Measurements from ENCODE around the gene BABAM1. TPM values are rescaled to one million over a fixed set of nuclear protein-coding genes. Genes with fewer than 3 reads are reported as not detected.

BABAM1 gene
- total and polyA plus RNA-seq, 9 of the 15 experiments (the other 6 are each of a cell fraction or from before 2014, with no cell fraction given): 14.7 to 160 (median 113) TPM

DNA sequence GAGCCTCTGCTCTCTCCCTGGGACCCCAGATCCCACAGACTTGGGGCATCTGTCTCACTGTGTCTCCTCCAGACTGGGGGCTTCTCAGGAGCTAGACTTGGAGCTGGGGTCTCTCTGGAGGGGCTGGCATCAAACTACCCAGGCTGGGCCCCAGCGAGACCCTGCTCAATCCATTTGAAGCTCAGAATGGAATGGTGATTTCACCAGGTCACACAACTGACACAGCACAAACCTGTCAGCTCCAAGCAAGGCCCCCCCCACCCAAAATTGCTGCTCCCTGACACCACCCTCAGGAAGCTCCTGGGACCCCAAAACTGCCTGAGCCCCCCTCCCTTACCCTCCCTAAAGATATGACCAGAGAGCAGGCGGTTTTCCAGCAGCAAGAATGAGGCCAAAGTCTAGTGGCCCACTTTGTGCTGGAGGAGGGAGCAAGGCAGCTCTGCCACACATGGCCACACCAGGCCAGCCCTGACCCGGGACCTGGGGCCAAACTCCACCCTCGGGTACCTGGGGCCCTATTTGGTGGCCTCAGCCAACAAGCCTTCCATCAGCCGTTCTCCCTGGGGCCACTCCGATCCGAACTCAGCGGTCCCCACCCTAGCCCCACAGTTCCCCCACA, 23.9 kb upstream of the BABAM1 start:
- intact Hi-C loops (cut with micrococcal nuclease) (no loop called here), in situ Hi-C loops (cut with MboI) (no loop called here)
- Histone ChIP-seq H3K36me3 (ENCODE audit: control insufficient read depth, insufficient read depth, low read length) (peaks cover 28% of the 10 kb centered on the region; the same call in 2 of the 3 replicates), H3K27me3 (ENCODE audit: control insufficient read depth in 2 of 2, insufficient read depth in 2 of 2, low read length in 2 of 2) (no peaks in the 10 kb centered on the region), H2AFZ (ENCODE audit: low read depth, low read length) (no peak overlapping the region), H4K20me1 (replicated peaks; ENCODE audit: control insufficient read depth, insufficient read depth, low read length) (peaks cover 15% of the 10 kb centered on the region), H3K9me3 (replicated peaks; ENCODE audit: control insufficient read depth, insufficient read depth, low read depth, low read length) (no peaks in the 10 kb centered on the region), H3K27ac (ENCODE audit: extremely low read depth, low read depth, low read length) (peak overlapping the region; percentile 86), H3K4me3 (peak overlapping the region; percentile 80), H3K79me2 (ENCODE audit: control insufficient read depth, insufficient read depth, low read length) (peaks cover 54% of the 10 kb centered on the region), H3K4me2 (ENCODE audit: insufficient read depth, low read length) (peak overlapping the region; percentile 93), H3K9ac (ENCODE audit: insufficient read depth in 1 of 2, low read depth in 2 of 2, low read length in 2 of 2) (peak overlapping the region; percentile 65 to 91), H3K4me1 (replicated peaks in 1 of 2; ENCODE audit: control insufficient read depth in 2 of 2, insufficient read depth in 2 of 2, low read length in 2 of 2) (peaks cover 30 to 72% of the 10 kb centered on the region in 2 experiments), H3K9me1 (ENCODE audit: control insufficient read depth, insufficient read depth, low read length) (no peaks in the 10 kb centered on the region)
- 32% methylated on average over 5 of the region's 8 CpGs for WGBS (ENCODE audit: insufficient coverage, low coverage, missing lambda C conversion rate)
- BruUV-seq (replicated peaks): no TSS peak
- ATAC-seq: peak; percentile 4
- FAIRE-seq: no peak
- no peak for DNase-seq (ENCODE audit: extremely low read depth in 1 of 4, low spot score in 3 of 4)
- TF ChIP-seq ATF7 (IDR thresholded peaks at IDR 0.05) (no peak), LARP7 (IDR thresholded peaks at IDR 0.05) (no peak), ZNF740 (CRISPR knock-in tag; IDR thresholded peaks at IDR 0.05) (peak; percentile 74; the same call in 1 of the 2 replicates), ZNF740 (tag; IDR thresholded peaks at IDR 0.05) (peak in 1 of 2 experiments; percentile 31; a peak in 1 of 4 replicates), TCF7L2 (IDR thresholded peaks at IDR 0.05; ENCODE audit: low read depth, low read length) (no peak), RBM22 (IDR thresholded peaks at IDR 0.05; ENCODE audit: low read depth, low read length, poor library complexity, severe bottlenecking) (peak; percentile 11), POLR2G (IDR thresholded peaks at IDR 0.05; ENCODE audit: low read depth, low read length) (0 out of 2 replicates have a peak, but pooled peaks have one; percentile 5), GATAD2A (IDR thresholded peaks at IDR 0.05) (0 out of 2 replicates have a peak, but pooled peaks have one; percentile 25)
- TF ChIP-seq, protein P1, sequence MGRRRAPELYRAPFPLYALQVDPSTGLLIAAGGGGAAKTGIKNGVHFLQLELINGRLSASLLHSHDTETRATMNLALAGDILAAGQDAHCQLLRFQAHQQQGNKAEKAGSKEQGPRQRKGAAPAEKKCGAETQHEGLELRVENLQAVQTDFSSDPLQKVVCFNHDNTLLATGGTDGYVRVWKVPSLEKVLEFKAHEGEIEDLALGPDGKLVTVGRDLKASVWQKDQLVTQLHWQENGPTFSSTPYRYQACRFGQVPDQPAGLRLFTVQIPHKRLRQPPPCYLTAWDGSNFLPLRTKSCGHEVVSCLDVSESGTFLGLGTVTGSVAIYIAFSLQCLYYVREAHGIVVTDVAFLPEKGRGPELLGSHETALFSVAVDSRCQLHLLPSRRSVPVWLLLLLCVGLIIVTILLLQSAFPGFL (CRISPR knock-in tag; IDR thresholded peaks at IDR 0.05): no peak
- TF ChIP-seq, protein P2, sequence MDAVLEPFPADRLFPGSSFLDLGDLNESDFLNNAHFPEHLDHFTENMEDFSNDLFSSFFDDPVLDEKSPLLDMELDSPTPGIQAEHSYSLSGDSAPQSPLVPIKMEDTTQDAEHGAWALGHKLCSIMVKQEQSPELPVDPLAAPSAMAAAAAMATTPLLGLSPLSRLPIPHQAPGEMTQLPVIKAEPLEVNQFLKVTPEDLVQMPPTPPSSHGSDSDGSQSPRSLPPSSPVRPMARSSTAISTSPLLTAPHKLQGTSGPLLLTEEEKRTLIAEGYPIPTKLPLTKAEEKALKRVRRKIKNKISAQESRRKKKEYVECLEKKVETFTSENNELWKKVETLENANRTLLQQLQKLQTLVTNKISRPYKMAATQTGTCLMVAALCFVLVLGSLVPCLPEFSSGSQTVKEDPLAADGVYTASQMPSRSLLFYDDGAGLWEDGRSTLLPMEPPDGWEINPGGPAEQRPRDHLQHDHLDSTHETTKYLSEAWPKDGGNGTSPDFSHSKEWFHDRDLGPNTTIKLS (IDR thresholded peaks at IDR 0.05; ENCODE audit: borderline replicate concordance, low read depth): no peak
- CTCF ChIA-PET (ENCODE audit: low intra/inter-chr PET ratio): no interaction called here
- POLR2A ChIA-PET: interaction anchor here (0.7 to 11.3 kb wide), 7 partner anchors 9 to 616 kb away, joined by 3 to 129 read pairs (median 4); partner anchors contain the start of genes DDA1, OCEL1 and USE1

All from K562 (cell line).